Measurements from ENCODE around the gene LLGL1. TPM values are rescaled to one million over a fixed set of nuclear protein-coding genes. Genes with fewer than 3 reads are reported as not detected.
A peak's percentile ranks its signal among the peaks of the same experiment; 100 is the strongest.

Gene LLGL1
- total RNA-seq, 6 experiments from 2014 or later = 38.0 to 50.8 (median 41.0) TPM

DNA sequence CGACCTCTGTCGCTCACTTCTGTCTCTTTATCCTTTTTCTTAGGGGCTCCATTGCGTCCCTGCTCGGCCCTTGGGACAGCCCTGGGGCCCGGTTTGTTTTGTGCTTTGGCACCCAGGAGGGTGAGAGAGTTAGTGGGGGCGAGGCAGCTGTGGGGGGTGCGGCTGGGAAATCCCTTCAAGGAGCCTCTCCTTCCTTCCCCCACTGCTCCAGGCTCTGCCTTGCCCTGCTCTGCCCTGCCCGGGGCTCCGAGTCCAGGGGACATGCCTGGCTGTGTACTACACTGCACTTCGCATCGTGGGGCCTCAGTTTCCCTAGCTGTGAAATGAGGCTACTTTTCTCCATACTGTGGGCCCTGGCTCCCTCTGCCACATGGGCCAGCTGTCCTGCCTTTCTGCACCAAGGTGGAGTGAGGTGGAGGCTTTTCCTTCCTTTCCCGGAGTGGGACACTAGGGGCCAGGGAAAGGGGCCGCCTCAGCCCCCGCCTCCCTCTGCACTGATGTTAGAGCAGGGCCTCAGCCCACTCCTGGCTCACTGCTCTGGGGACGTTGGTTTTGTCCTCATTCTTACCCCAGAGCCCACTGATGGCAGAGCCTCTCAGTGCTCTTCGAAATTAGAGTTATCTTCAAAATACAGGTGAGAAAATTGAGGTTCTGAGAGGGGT is 980 bp downstream of the LLGL1 start:
- Mint-ChIP-seq H3K4me3 (peak overlapping the region; percentile 98), H3K4me1 (ENCODE audit: low read depth) (peaks cover 42% of the 10 kb centered on the region), H3K36me3 (ENCODE audit: low read depth) (peaks cover 6% of the 10 kb centered on the region), H3K9me3 (no peaks in the 10 kb centered on the region), H3K27ac (peak overlapping the region; percentile 91), H3K27me3 (ENCODE audit: insufficient read depth) (no peaks in the 10 kb centered on the region; the same call in 1 of the 2 replicates)
- TF ChIP-seq, protein P1, sequence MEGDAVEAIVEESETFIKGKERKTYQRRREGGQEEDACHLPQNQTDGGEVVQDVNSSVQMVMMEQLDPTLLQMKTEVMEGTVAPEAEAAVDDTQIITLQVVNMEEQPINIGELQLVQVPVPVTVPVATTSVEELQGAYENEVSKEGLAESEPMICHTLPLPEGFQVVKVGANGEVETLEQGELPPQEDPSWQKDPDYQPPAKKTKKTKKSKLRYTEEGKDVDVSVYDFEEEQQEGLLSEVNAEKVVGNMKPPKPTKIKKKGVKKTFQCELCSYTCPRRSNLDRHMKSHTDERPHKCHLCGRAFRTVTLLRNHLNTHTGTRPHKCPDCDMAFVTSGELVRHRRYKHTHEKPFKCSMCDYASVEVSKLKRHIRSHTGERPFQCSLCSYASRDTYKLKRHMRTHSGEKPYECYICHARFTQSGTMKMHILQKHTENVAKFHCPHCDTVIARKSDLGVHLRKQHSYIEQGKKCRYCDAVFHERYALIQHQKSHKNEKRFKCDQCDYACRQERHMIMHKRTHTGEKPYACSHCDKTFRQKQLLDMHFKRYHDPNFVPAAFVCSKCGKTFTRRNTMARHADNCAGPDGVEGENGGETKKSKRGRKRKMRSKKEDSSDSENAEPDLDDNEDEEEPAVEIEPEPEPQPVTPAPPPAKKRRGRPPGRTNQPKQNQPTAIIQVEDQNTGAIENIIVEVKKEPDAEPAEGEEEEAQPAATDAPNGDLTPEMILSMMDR (IDR thresholded peaks at IDR 0.05) = no peak
- DNase-seq = no peak

- Mint-ChIP-seq H3K4me1 (ENCODE audit: low read depth) (peaks cover 39% of the 10 kb centered on the region), H3K9me3 (no peaks in the 10 kb centered on the region), H3K27ac (no peak overlapping the region; the same call in 1 of the 2 replicates), H3K4me3 (no peak overlapping the region; the same call in 1 of the 2 replicates), H3K27me3 (ENCODE audit: insufficient read depth) (no peaks in the 10 kb centered on the region; the same call in 1 of the 2 replicates), H3K36me3 (ENCODE audit: low read depth) (peaks cover 6% of the 10 kb centered on the region)
- DNase-seq = no peak
- TF ChIP-seq, protein P1 (IDR thresholded peaks at IDR 0.05) = no peak
Measured at GRCh38 chr17:18227635-18228034, 2.2 kb downstream of the LLGL1 start.

- no peak for DNase-seq
- H3K4me3 Mint-ChIP-seq = 0 out of 2 replicates have a peak overlapping the region, but pooled peaks have one; percentile 10
- H3K27me3 Mint-ChIP-seq (ENCODE audit: insufficient read depth) = no peaks in the 10 kb centered on the region; the same call in 1 of the 2 replicates
- H3K36me3 Mint-ChIP-seq (ENCODE audit: low read depth) = peaks cover 6% of the 10 kb centered on the region
- H3K4me1 Mint-ChIP-seq (ENCODE audit: low read depth) = peaks cover 39% of the 10 kb centered on the region
- TF ChIP-seq, protein P1 (IDR thresholded peaks at IDR 0.05) = no peak
- no peak overlapping the region; the same call in 1 of the 2 replicates for H3K27ac Mint-ChIP-seq
- H3K9me3 Mint-ChIP-seq = no peaks in the 10 kb centered on the region
Measured at GRCh38 chr17:18228176-18228682, 2.8 kb downstream of the LLGL1 start.

DNA sequence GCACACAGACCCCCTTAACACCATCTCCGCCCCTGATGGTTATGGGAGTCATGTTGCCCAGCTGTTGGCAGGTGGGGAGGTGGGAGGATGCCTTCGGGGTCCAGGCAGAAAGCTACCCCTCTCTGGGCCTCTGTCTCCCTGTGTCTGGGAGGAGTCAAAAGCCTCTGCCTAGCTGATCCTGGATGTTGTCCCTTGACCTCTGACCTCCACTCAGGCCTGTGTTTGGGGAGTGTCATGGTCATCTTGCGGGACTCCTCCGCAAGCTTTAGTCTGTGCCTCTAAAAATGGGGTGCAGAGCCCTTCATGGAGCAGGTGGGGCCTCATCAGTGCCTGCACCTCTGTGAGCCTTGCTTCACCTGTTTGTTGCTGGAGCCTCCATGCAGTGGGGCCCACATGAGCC is 3.8 kb downstream of the LLGL1 start:
- peaks cover 35% of the 10 kb centered on the region for H3K4me1 Mint-ChIP-seq (ENCODE audit: low read depth)
- TF ChIP-seq, protein P1 (IDR thresholded peaks at IDR 0.05) = no peak
- H3K9me3 Mint-ChIP-seq = no peaks in the 10 kb centered on the region
- no peak for DNase-seq
- H3K27ac Mint-ChIP-seq = no peak overlapping the region
- no peak overlapping the region for H3K4me3 Mint-ChIP-seq
- H3K27me3 Mint-ChIP-seq (ENCODE audit: insufficient read depth) = no peaks in the 10 kb centered on the region; the same call in none of the 2 replicates
- peaks cover 6% of the 10 kb centered on the region for H3K36me3 Mint-ChIP-seq (ENCODE audit: low read depth)

DNA sequence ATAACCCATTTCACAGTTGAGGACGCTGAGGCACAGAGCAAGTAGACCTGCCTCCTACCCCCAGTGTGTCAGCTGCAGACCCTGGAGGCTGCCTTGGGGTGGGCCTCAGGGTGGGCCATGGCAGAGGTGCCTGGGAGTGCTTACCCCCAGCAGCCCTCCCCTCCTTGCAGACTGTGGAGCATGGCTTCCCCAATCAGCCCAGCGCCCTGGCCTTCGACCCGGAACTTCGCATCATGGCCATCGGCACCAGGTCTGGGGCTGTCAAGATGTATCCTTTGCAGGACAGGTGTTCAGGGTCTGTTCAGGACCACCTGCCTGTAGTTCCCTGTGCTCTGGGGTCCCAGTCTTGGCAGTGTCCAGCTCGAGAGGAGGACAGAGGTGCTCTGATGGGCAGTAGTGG is 4.3 kb downstream of the LLGL1 start:
- DNase-seq = no peak

More for the DNA sequence above, 4.3 kb downstream of the LLGL1 start:
- H3K27ac Mint-ChIP-seq = no peak overlapping the region
- H3K27me3 Mint-ChIP-seq (ENCODE audit: insufficient read depth) = no peaks in the 10 kb centered on the region; the same call in none of the 2 replicates
- peaks cover 6% of the 10 kb centered on the region for H3K36me3 Mint-ChIP-seq (ENCODE audit: low read depth)
- H3K4me3 Mint-ChIP-seq = no peak overlapping the region
- H3K4me1 Mint-ChIP-seq (ENCODE audit: low read depth) = peaks cover 33% of the 10 kb centered on the region
- H3K9me3 Mint-ChIP-seq = no peaks in the 10 kb centered on the region
- TF ChIP-seq, protein P1 (IDR thresholded peaks at IDR 0.05) = no peak

Measured in HFFc6 (cell line).